HepG2 (cell line): ENCODE measurements around the gene RGPD6. TPM values are rescaled to one million over a fixed set of nuclear protein-coding genes. Genes with fewer than 3 reads are reported as not detected.
"Not testable (repeated sequence)": the region's sequence is repeated elsewhere in the genome, so short reads cannot be mapped to it uniquely, and the experiment has no call there.

Experiments
- ATAC-seq: fragments of 200-7000 bp; cut with Tn5 transposase; 3 replicates; pipeline ENCODE4 v1.9.1; 2020; ENCODE audit warnings: mild to moderate bottlenecking, moderate library complexity
- BruUV-seq: library from RNA; stranded (reverse); fragments of 400-500 nt; replicated peaks from 2 replicates; lab custom pipeline; 2021; lab: Mats Ljungman, UMichigan
- CTCF ChIA-PET: fragments of 300-600 bp; formaldehyde crosslinking; extraction: SDS; loops from one replicate; lab custom pipeline; 2021; ENCODE audit warnings: low total read pairs, inconsistent platforms, low intra/inter-chr PET ratio; lab: Yijun Ruan, JAX
- POLR2A ChIA-PET: fragments of 350-600 bp; sonication (Branson Sonifier 250); formaldehyde crosslinking; loops from one replicate; lab custom pipeline; 2020; ENCODE audit warnings: antibody characterized with exemption, inconsistent platforms; lab: Yijun Ruan, JAX
- DNase-seq: peaks from one replicate; pipeline ENCODE4 v3.0.0-alpha.2; 2015; ENCODE audit warnings: low spot score
- FAIRE-seq: peaks from 3 replicates; lab custom pipeline; 2011; peaks lifted over from hg19 to GRCh38; lab: Jason Lieb, UNC
- H2AFZ ChIP-seq: one replicate; pipeline ENCODE4 v1.6.1; 2011; ENCODE audit warnings: low read length, inconsistent platforms
- H3K27ac ChIP-seq: fragments of 300-600 bp; 3 replicates; pipeline ENCODE4 v1.8.0; 2011; ENCODE audit warnings: mixed run types, mild to moderate bottlenecking, mixed read lengths, low read length, inconsistent platforms; ENCODE audit not compliant: insufficient read depth; ENCODE audit errors: extremely low read length
- H3K27me3 ChIP-seq, 2 experiments: fragments of 200-600 bp in 1 of 2; 2 replicates in 1 of 2; 3 replicates in 1 of 2; pipeline versions ENCODE4 v1.6.0 to v1.8.0; 2011; ENCODE audit warnings: low read length in 2 of 2, mild to moderate bottlenecking in 2 of 2, moderate library complexity in 2 of 2, inconsistent platforms in 1 of 2; ENCODE audit not compliant: insufficient read depth in 2 of 2, control insufficient read depth in 1 of 2
- H3K36me3 ChIP-seq, 2 experiments: fragments of 200-600 bp in 1 of 2; replicated peaks in 1 of 2; 2 replicates in 1 of 2; 3 replicates in 1 of 2; pipeline versions ENCODE4 v1.5.1 to v1.8.0; 2011; ENCODE audit warnings: low read length in 2 of 2, inconsistent platforms in 1 of 2; ENCODE audit not compliant: insufficient read depth in 2 of 2, control insufficient read depth in 1 of 2
- H3K4me1 ChIP-seq: 2 replicates; pipeline ENCODE4 v1.5.1; 2012; ENCODE audit warnings: low read length, inconsistent platforms; ENCODE audit not compliant: insufficient read depth
- H3K4me2 ChIP-seq: 2 replicates; pipeline ENCODE4 v1.6.0; 2011; ENCODE audit warnings: low read depth, low read length, inconsistent platforms
- H3K4me3 ChIP-seq, 3 experiments: fragments of 200-600 bp in 1 of 3; sonication (generic), shearing (Covaris generic) in 1 of 3; replicated peaks in 1 of 3; 2 replicates each; pipeline ENCODE4 v1.5.1; 2011 to 2016; ENCODE audit warnings: low read length in 3 of 3, inconsistent platforms in 2 of 3, low read depth in 2 of 3, mild to moderate bottlenecking in 2 of 3, control low read depth in 1 of 3, mixed read lengths in 1 of 3; ENCODE audit not compliant: insufficient read depth in 1 of 3
- H3K79me2 ChIP-seq: one replicate; pipeline ENCODE4 v1.6.1; 2011; ENCODE audit warnings: low read length, inconsistent platforms; ENCODE audit not compliant: insufficient read depth
- H3K9ac ChIP-seq: 2 replicates; pipeline ENCODE4 v1.6.0; 2011; ENCODE audit warnings: mild to moderate bottlenecking, low read depth, low read length, inconsistent platforms; ENCODE audit not compliant: insufficient read depth
- H3K9me3 ChIP-seq: 2 replicates; pipeline ENCODE4 v1.5.1; 2012; ENCODE audit warnings: mild to moderate bottlenecking, low read length
- H4K20me1 ChIP-seq: 2 replicates; pipeline ENCODE4 v1.6.0; 2011; ENCODE audit warnings: inconsistent platforms, mild to moderate bottlenecking, low read length, moderate library complexity; ENCODE audit not compliant: insufficient read depth
- WGBS: methylation state at CpG from one replicate; pipeline ENCODE4 v1.1.6; 2017; ENCODE audit warnings: low lambda C conversion rate; 5-methylcytosine and 5-hydroxymethylcytosine counted together
- in situ Hi-C: cut with HindIII; loops from 2 replicates; pipeline ENCODE4 v1.10.0; 2017; ENCODE audit warnings: low pct_unique_long_range_greater_than_20kb; ENCODE audit not compliant: extremely low pct_ligation_motif_present
- intact Hi-C: fragments of 100-400 bp; cut with micrococcal nuclease; formaldehyde crosslinking; loops from one replicate; pipeline ENCODE4 v1.10.0; 2022; ENCODE audit not compliant: unreplicated experiment
- polyA plus RNA-seq, 8 experiments: library from polyadenylated mRNA; depleted of rRNA in 3 of 8; stranded (reverse) in 7 of 8; unstranded in 1 of 8; fragments of >200 nt; fragmentation: Illumina TruSeq in 4 of 8; extraction: Trizol in 4 of 8; gene quantifications; 2 replicates each; pipeline versions ENCODE4 v1.2.1 to v1.2.3, GENCODE V29; 2011 to 2016; ENCODE audit warnings: low read depth in 4 of 8, missing spikeins in 1 of 8, mixed read lengths in 1 of 8; ENCODE audit not compliant: insufficient read depth in 1 of 8
- total RNA-seq, 5 experiments: library from RNA; depleted of rRNA; stranded (reverse); fragments of >200 nt; fragmentation: Illumina TruSeq; extraction: Trizol; gene quantifications; 2 replicates each; pipeline ENCODE4 v1.2.3, GENCODE V29; 2016; ENCODE audit warnings: low read depth in 1 of 5

Gene RGPD6
- total and polyA plus RNA-seq, 2 of the 13 experiments (the other 11 are each of a cell fraction or from before 2014, with no cell fraction given) = 12.0 to 28.4 TPM

- not testable (repeated sequence) for H3K4me1 ChIP-seq
Observed at GRCh38 chr2:110603917-110604591, 27.0 kb upstream of the RGPD6 start.

GRCh38 chr2:110602139-110602538 lies 25.1 kb upstream of the RGPD6 start:
- H3K9ac ChIP-seq, in situ Hi-C loops, H3K27me3 ChIP-seq, H3K36me3 ChIP-seq, H3K4me1 ChIP-seq, H2AFZ ChIP-seq, DNase-seq, H4K20me1 ChIP-seq, CTCF ChIA-PET, POLR2A ChIA-PET, BruUV-seq, FAIRE-seq, H3K4me2 ChIP-seq, intact Hi-C loops, H3K27ac ChIP-seq, H3K4me3 ChIP-seq, H3K9me3 ChIP-seq, H3K79me2 ChIP-seq: not testable (repeated sequence)
- WGBS = 61% methylated on average over 5 of the region's 9 CpGs
- peak; percentile 47; the same call in 2 of the 3 replicates for ATAC-seq

More at GRCh38 chr2:110603917-110604591, 27.0 kb upstream of the RGPD6 start:
- H2AFZ ChIP-seq, H3K9me3 ChIP-seq, H3K27ac ChIP-seq, H3K4me3 ChIP-seq, FAIRE-seq, H3K79me2 ChIP-seq, H3K27me3 ChIP-seq, DNase-seq, CTCF ChIA-PET, POLR2A ChIA-PET, H3K4me2 ChIP-seq, H3K36me3 ChIP-seq, BruUV-seq, ATAC-seq, H4K20me1 ChIP-seq, in situ Hi-C loops, H3K9ac ChIP-seq, intact Hi-C loops: not testable (repeated sequence)
- WGBS = no CpG with 5 or more reads among the region's 8 CpGs

GRCh38 chr2:110591973-110592372 lies 15.0 kb upstream of the RGPD6 start:
- in situ Hi-C loops, ATAC-seq, H3K4me2 ChIP-seq, H3K4me3 ChIP-seq, H2AFZ ChIP-seq, FAIRE-seq, H3K36me3 ChIP-seq, intact Hi-C loops, DNase-seq, H3K9me3 ChIP-seq, POLR2A ChIA-PET, CTCF ChIA-PET, BruUV-seq, H3K27ac ChIP-seq, H4K20me1 ChIP-seq, H3K27me3 ChIP-seq, H3K4me1 ChIP-seq, H3K9ac ChIP-seq, H3K79me2 ChIP-seq: not testable (repeated sequence)
- no CpG with 5 or more reads among the region's 2 CpGs for WGBS

- H3K27me3 ChIP-seq, H3K9me3 ChIP-seq, H3K36me3 ChIP-seq, CTCF ChIA-PET, FAIRE-seq, BruUV-seq, H3K4me3 ChIP-seq, H4K20me1 ChIP-seq, H3K27ac ChIP-seq, ATAC-seq, in situ Hi-C loops, intact Hi-C loops, H2AFZ ChIP-seq, H3K4me2 ChIP-seq, H3K4me1 ChIP-seq, H3K9ac ChIP-seq, H3K79me2 ChIP-seq, DNase-seq, POLR2A ChIA-PET: not testable (repeated sequence)
- no CpG with 5 or more reads among the region's 15 CpGs for WGBS
Observed at GRCh38 chr2:110589677-110590330, 12.8 kb upstream of the RGPD6 start.
